GM13977 (cell line): ENCODE measurements around the gene DHX16.

ENCODE experiments used
- DNase-seq: peaks from one replicate; pipeline ENCODE4 v3.0.0; 2012; ENCODE audit warnings: low spot score
- CTCF ChIP-seq: IDR thresholded peaks from 2 replicates; pipeline ENCODE4 v1.5.1; 2012; ENCODE audit warnings: mild to moderate bottlenecking, control low read depth; ENCODE audit not compliant: insufficient read depth; ENCODE audit errors: extremely low read depth, missing control alignments
- in situ Hi-C: fragments of 300-500 bp; cut with MboI; formaldehyde crosslinking; loops from one replicate; pipeline ENCODE4 v1.12.0; 2022; ENCODE audit warnings: low sequenced_read_pairs, low pct_unique_long_range_greater_than_20kb, mixed read lengths, inconsistent platforms; ENCODE audit not compliant: unreplicated experiment

The DHX16 gene

GRCh38 chr6:30687659-30688431, 15.0 kb upstream of the DHX16 start:
- no peak for TF ChIP-seq CTCF
- in situ Hi-C loops = no loop called here
- DNase-seq = no peak

- DNase-seq = peak; percentile 88
- TF ChIP-seq CTCF = no peak
- in situ Hi-C loops = no loop called here
These were observed 14.3 kb upstream of the DHX16 start for GRCh38 chr6:30686908-30687658.

GRCh38 chr6:30686009-30686907, 13.5 kb upstream of the DHX16 start, which contains the start of gene PPP1R18:
TSS of gene PPP1R18 (minus strand) at chr6:30686645. CDS start at chr6:30686018, 627 bp downstream.
- peak; percentile 75 for DNase-seq
- in situ Hi-C loops = no loop called here
- no peak for TF ChIP-seq CTCF

GRCh38 chr6:30685157-30686008, 12.6 kb upstream of the DHX16 start:
- TF ChIP-seq CTCF = peak; percentile 44
- peak; percentile 44 for DNase-seq
- in situ Hi-C loops = no loop called here

- DNase-seq = peak; percentile 58
- no peak for TF ChIP-seq CTCF
- in situ Hi-C loops = loop anchor here (5.0 kb wide), 1 partner anchor 43 kb away; no protein-coding TSS in a partner anchor
These were observed 11.8 kb upstream of the DHX16 start for GRCh38 chr6:30684386-30685156.
